ENCODE data around the gene OR8K3. TPM values are rescaled to one million over a fixed set of nuclear protein-coding genes. Genes with fewer than 3 reads are reported as not detected.

Gene OR8K3
- total RNA-seq, 4 donors from 2014 or later, result not detected

GRCh38 chr11:56353991-56354390 is 39.0 kb downstream of the OR8K3 start, which contains the start of gene OR8J1:
Gene OR8J1 (plus strand): TSS chr11:56354291. CDS start chr11:56360247, 5,956 bp downstream.
- Histone ChIP-seq H3K27me3 (no peaks in the 10 kb centered on the region), H3K4me3 (no peak within 1 kb of the TSS), H3K4me1 (no peaks in the 10 kb centered on the region), H3K36me3 (no peaks in the 10 kb centered on the region), H3K9me3 (no peaks in the 10 kb centered on the region), H3K27ac (no peak within 1 kb of the TSS)
- 70 to 88% methylated on average over 2 of the region's 2 CpGs for WGBS, 2 donors (ENCODE audit: low coverage in 1 of 2)
- TF ChIP-seq POLR2AphosphoS5 (IDR thresholded peaks at IDR 0.05) (no peak), EP300 (IDR thresholded peaks at IDR 0.05) (no peak), CTCF (IDR thresholded peaks at IDR 0.05) (no peak), POLR2A (IDR thresholded peaks at IDR 0.05) (no peak)
- ATAC-seq, result no peak

Other genes starting within 250 kb of the OR8K3 start
- gene OR8I2, start 221.8 kb upstream of the OR8K3 start, total RNA-seq, result not detected
- not detected for gene OR8H2, start 211.5 kb upstream of the OR8K3 start, total RNA-seq
- not detected for gene OR8H3, start 192.8 kb upstream of the OR8K3 start, total RNA-seq
- under 1 TPM in 1 of 4 donors, not detected in 3; 0.12 TPM for gene OR8J3, start 174.9 kb upstream of the OR8K3 start, total RNA-seq
- gene OR8K5, start 154.8 kb upstream of the OR8K3 start, total RNA-seq, result not detected
- not detected for gene OR5J2, start 138.5 kb upstream of the OR8K3 start, total RNA-seq
- gene OR5T2, start 80.9 kb upstream of the OR8K3 start, total RNA-seq, result under 1 TPM in 1 of 4 donors, not detected in 3; 0.35 TPM
- not detected for gene OR5T3, start 62.9 kb upstream of the OR8K3 start, total RNA-seq
- not detected for gene OR5T1, start 41.0 kb upstream of the OR8K3 start, total RNA-seq
- not detected for gene OR8H1, start 22.9 kb upstream of the OR8K3 start, total RNA-seq
- gene OR8K1, start 30.9 kb downstream of the OR8K3 start, total RNA-seq, result not detected
- not detected for gene OR8J1, start 39.1 kb downstream of the OR8K3 start, total RNA-seq
- gene OR8U1, start 60.5 kb downstream of the OR8K3 start, total RNA-seq, result not detected
- gene OR5AL1, start 97.6 kb downstream of the OR8K3 start, total RNA-seq, result not detected
- gene OR5M3, start 158.2 kb downstream of the OR8K3 start, total RNA-seq, result not detected
- not detected for gene OR5M8, start 176.2 kb downstream of the OR8K3 start, total RNA-seq
- not detected for gene OR5M11, start 228.1 kb downstream of the OR8K3 start, total RNA-seq